ENCODE data around the gene CGREF1.
A peak's percentile ranks its signal among the peaks of the same experiment; 100 is the strongest.

The CGREF1 gene

DNA sequence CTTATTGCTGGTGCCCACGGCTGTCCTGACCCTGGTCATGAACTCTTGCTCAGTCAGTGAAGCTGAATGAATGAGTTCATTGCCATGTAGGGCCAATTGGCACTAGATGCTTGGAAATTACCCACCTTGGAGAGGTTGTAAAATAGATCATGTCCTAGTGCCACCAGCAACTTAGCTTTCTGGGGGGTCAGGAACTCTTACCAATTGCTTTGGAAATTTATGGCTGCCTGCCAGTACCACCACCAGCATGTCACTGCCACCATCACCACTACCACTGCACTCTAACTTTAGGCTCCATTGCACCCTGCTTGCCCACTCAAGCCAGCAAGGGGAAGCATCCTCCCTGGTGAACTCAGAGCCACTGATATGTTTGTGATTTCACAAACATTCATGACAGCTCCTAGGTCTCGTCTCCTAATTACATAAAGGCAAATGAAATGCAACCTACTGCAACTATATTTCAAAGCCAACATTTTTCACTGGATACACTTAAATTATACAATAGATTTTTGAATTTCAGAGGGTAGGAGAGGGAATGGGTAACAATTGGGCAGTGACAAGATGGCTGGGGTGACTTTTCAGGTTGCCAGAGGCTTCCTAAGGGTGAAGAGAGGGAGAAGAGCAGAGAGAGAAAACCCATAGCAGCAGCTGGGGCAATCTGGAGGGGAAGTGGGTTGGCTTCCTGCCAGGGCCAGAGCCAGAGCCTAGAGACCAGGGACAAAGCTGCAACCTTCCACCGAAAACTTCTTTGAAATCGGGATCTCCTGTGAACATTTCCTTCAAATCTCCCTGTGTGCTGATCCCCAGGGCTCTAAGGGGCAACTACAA lies 44.0 kb downstream of the CGREF1 start:
- peak in 1 of 2 experiments; percentile 88 for DNase-seq (ENCODE audit: low read depth in 1 of 2, low spot score in 1 of 2)
- no peak for TF ChIP-seq GABPA (IDR thresholded peaks at IDR 0.05; ENCODE audit: low read depth)
- TF ChIP-seq, protein P1, sequence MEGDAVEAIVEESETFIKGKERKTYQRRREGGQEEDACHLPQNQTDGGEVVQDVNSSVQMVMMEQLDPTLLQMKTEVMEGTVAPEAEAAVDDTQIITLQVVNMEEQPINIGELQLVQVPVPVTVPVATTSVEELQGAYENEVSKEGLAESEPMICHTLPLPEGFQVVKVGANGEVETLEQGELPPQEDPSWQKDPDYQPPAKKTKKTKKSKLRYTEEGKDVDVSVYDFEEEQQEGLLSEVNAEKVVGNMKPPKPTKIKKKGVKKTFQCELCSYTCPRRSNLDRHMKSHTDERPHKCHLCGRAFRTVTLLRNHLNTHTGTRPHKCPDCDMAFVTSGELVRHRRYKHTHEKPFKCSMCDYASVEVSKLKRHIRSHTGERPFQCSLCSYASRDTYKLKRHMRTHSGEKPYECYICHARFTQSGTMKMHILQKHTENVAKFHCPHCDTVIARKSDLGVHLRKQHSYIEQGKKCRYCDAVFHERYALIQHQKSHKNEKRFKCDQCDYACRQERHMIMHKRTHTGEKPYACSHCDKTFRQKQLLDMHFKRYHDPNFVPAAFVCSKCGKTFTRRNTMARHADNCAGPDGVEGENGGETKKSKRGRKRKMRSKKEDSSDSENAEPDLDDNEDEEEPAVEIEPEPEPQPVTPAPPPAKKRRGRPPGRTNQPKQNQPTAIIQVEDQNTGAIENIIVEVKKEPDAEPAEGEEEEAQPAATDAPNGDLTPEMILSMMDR (IDR thresholded peaks at IDR 0.05; ENCODE audit: insufficient read depth, low read length), result no peak
- TF ChIP-seq SPI1 (IDR thresholded peaks at IDR 0.05; ENCODE audit: borderline replicate concordance, low read depth), result peak; percentile 56; the same call in 1 of the 2 replicates
- TF ChIP-seq, protein P2, sequence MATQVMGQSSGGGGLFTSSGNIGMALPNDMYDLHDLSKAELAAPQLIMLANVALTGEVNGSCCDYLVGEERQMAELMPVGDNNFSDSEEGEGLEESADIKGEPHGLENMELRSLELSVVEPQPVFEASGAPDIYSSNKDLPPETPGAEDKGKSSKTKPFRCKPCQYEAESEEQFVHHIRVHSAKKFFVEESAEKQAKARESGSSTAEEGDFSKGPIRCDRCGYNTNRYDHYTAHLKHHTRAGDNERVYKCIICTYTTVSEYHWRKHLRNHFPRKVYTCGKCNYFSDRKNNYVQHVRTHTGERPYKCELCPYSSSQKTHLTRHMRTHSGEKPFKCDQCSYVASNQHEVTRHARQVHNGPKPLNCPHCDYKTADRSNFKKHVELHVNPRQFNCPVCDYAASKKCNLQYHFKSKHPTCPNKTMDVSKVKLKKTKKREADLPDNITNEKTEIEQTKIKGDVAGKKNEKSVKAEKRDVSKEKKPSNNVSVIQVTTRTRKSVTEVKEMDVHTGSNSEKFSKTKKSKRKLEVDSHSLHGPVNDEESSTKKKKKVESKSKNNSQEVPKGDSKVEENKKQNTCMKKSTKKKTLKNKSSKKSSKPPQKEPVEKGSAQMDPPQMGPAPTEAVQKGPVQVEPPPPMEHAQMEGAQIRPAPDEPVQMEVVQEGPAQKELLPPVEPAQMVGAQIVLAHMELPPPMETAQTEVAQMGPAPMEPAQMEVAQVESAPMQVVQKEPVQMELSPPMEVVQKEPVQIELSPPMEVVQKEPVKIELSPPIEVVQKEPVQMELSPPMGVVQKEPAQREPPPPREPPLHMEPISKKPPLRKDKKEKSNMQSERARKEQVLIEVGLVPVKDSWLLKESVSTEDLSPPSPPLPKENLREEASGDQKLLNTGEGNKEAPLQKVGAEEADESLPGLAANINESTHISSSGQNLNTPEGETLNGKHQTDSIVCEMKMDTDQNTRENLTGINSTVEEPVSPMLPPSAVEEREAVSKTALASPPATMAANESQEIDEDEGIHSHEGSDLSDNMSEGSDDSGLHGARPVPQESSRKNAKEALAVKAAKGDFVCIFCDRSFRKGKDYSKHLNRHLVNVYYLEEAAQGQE (IDR thresholded peaks at IDR 0.05; ENCODE audit: insufficient replicate concordance, low read depth), result no peak
- peak; percentile 44; the same call in 1 of the 2 replicates for TF ChIP-seq POLR2AphosphoS5 (IDR thresholded peaks at IDR 0.05; ENCODE audit: low read depth)
- Histone ChIP-seq H3K4me3 (replicated peaks; ENCODE audit: insufficient read depth, low read length) (no peak overlapping the region), H3K27ac (replicated peaks) (peak overlapping the region; percentile 41), H3K27me3 (ENCODE audit: insufficient read depth, poor library complexity, severe bottlenecking) (no peaks in the 10 kb centered on the region)

DNA sequence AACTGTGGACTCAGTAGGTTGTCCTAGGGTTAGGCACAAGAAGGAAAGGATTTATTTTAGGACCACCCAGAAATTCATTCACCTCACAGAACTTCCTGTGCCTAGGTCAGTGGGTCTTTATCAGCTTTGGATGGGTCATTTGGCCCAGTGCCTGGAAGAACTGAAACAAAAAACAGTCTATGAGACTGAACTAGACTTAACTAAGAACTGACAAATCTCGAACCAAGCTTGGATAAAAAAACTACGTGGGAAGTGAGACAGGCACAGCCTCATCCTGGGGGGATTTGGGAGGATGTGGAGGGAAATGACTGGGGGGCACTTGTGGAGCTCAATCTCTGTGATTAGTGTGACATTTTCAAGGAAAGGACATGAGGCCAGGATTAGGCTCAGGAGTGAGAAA lies 45.1 kb downstream of the CGREF1 start:
- no peak overlapping the region for H3K4me3 ChIP-seq (replicated peaks; ENCODE audit: insufficient read depth, low read length)
- no peaks in the 10 kb centered on the region for H3K27me3 ChIP-seq (ENCODE audit: insufficient read depth, poor library complexity, severe bottlenecking)
- no peak overlapping the region; the same call in 1 of the 2 replicates for H3K27ac ChIP-seq (replicated peaks)
- no peak for DNase-seq (ENCODE audit: low read depth in 1 of 2, low spot score in 1 of 2)
- TF ChIP-seq, protein P1 (IDR thresholded peaks at IDR 0.05; ENCODE audit: insufficient read depth, low read length), result no peak
- TF ChIP-seq SPI1 (IDR thresholded peaks at IDR 0.05; ENCODE audit: borderline replicate concordance, low read depth), result no peak
- no peak for TF ChIP-seq GABPA (IDR thresholded peaks at IDR 0.05; ENCODE audit: low read depth)
- TF ChIP-seq POLR2AphosphoS5 (IDR thresholded peaks at IDR 0.05; ENCODE audit: low read depth), result no peak
- TF ChIP-seq, protein P2 (IDR thresholded peaks at IDR 0.05; ENCODE audit: insufficient replicate concordance, low read depth), result no peak

DNA sequence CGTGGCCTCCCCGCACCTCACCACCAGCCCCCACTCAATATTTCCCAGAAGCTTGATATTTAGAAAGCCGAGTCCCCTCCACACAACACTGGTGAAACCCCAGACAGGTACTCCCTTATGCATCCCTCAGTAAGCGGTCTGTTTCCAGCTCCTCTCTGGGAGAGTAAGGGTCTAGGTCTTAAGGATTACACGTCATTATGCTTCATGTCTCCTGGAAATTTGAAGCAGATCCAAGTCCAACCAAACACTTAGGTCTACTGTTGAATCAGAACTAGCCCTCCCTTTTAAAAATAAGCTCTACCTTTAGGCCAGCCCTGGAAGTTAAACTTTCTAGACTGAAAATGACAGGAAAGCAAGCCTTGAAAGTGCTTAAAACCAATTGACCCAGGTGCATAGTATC lies 46.0 kb downstream of the CGREF1 start:
- Histone ChIP-seq H3K27me3 (ENCODE audit: insufficient read depth, poor library complexity, severe bottlenecking) (no peaks in the 10 kb centered on the region), H3K27ac (replicated peaks) (no peak overlapping the region; the same call in 1 of the 2 replicates), H3K4me3 (replicated peaks; ENCODE audit: insufficient read depth, low read length) (no peak overlapping the region)
- TF ChIP-seq, protein P1 (IDR thresholded peaks at IDR 0.05; ENCODE audit: insufficient read depth, low read length), result no peak
- TF ChIP-seq SPI1 (IDR thresholded peaks at IDR 0.05; ENCODE audit: borderline replicate concordance, low read depth), result no peak
- TF ChIP-seq GABPA (IDR thresholded peaks at IDR 0.05; ENCODE audit: low read depth), result no peak
- TF ChIP-seq, protein P2 (IDR thresholded peaks at IDR 0.05; ENCODE audit: insufficient replicate concordance, low read depth), result no peak
- TF ChIP-seq POLR2AphosphoS5 (IDR thresholded peaks at IDR 0.05; ENCODE audit: low read depth), result no peak
- no peak for DNase-seq (ENCODE audit: low read depth in 1 of 2, low spot score in 1 of 2)

All from HL-60 (cell line).